ENCODE data around the gene ERFL. TPM values are rescaled to one million over a fixed set of nuclear protein-coding genes. Genes with fewer than 3 reads are reported as not detected.

ERFL gene
- polyA plus RNA-seq, 1 experiment: 0.04 TPM

- POLR2A ChIA-PET: no interaction called here
- Histone ChIP-seq H3K36me3 (ENCODE audit: control insufficient read depth, insufficient read depth, low read length) (peaks cover 30% of the 10 kb centered on the region), H3K4me3 (ENCODE audit: low read depth, low read length) (no peak overlapping the region), H3K27me3 (ENCODE audit: control insufficient read depth, insufficient read depth, low read length) (no peaks in the 10 kb centered on the region)
- DNase-seq (ENCODE audit: low read depth): no peak
- TF ChIP-seq CTCF (IDR thresholded peaks at IDR 0.05; ENCODE audit: insufficient read depth, low read depth, low read length): no peak
- CTCF ChIA-PET: interaction anchor here (1.0 kb wide), 1 partner anchor 45 kb away, joined by 3 read pairs; no protein-coding TSS in a partner anchor
Measured at GRCh38 chr19:41889896-41890295, 38.4 kb downstream of the ERFL start.

GRCh38 chr19:41888926-41889325 lies 39.3 kb downstream of the ERFL start:
- CTCF ChIA-PET: interaction anchor here (1.3 kb wide), 1 partner anchor 16 kb away, joined by 3 read pairs; no protein-coding TSS in a partner anchor
- no peak for TF ChIP-seq CTCF (IDR thresholded peaks at IDR 0.05; ENCODE audit: insufficient read depth, low read depth, low read length)
- Histone ChIP-seq H3K4me3 (ENCODE audit: low read depth, low read length) (no peak overlapping the region), H3K27me3 (ENCODE audit: control insufficient read depth, insufficient read depth, low read length) (no peaks in the 10 kb centered on the region), H3K36me3 (ENCODE audit: control insufficient read depth, insufficient read depth, low read length) (peaks cover 24% of the 10 kb centered on the region)
- DNase-seq (ENCODE audit: low read depth): no peak
- POLR2A ChIA-PET: no interaction called here

- POLR2A ChIA-PET: no interaction called here
Measured at GRCh38 chr19:41887711-41888382, 40.4 kb downstream of the ERFL start.

GRCh38 chr19:41886761-41887710 lies 41.2 kb downstream of the ERFL start:
- TF ChIP-seq CTCF (IDR thresholded peaks at IDR 0.05; ENCODE audit: insufficient read depth, low read depth, low read length): no peak
- H3K36me3 ChIP-seq (ENCODE audit: control insufficient read depth, insufficient read depth, low read length): peaks cover 19% of the 10 kb centered on the region
- no peak for DNase-seq (ENCODE audit: low read depth)
- H3K4me3 ChIP-seq (ENCODE audit: low read depth, low read length): no peak overlapping the region
- POLR2A ChIA-PET: no interaction called here
- CTCF ChIA-PET: interaction anchor here (1.1 to 1.6 kb wide), 3 partner anchors 12 to 64 kb away, joined by 3 to 4 read pairs (median 4); no protein-coding TSS in a partner anchor
- no peaks in the 10 kb centered on the region for H3K27me3 ChIP-seq (ENCODE audit: control insufficient read depth, insufficient read depth, low read length)

More at GRCh38 chr19:41887711-41888382, 40.4 kb downstream of the ERFL start:
- DNase-seq (ENCODE audit: low read depth): peak; percentile 15
- Histone ChIP-seq H3K36me3 (ENCODE audit: control insufficient read depth, insufficient read depth, low read length) (peaks cover 24% of the 10 kb centered on the region), H3K27me3 (ENCODE audit: control insufficient read depth, insufficient read depth, low read length) (no peaks in the 10 kb centered on the region), H3K4me3 (ENCODE audit: low read depth, low read length) (no peak overlapping the region)
- CTCF ChIA-PET: interaction anchor here (1.3 to 1.4 kb wide), 2 partner anchors 15 to 63 kb away, joined by 3 to 4 read pairs; no protein-coding TSS in a partner anchor
- no peak for TF ChIP-seq CTCF (IDR thresholded peaks at IDR 0.05; ENCODE audit: insufficient read depth, low read depth, low read length)

All from BJ (cell line).